Measurements from ENCODE around the gene TAMALIN. TPM values are rescaled to one million over a fixed set of nuclear protein-coding genes. Genes with fewer than 3 reads are reported as not detected.
A peak's percentile ranks its signal among the peaks of the same experiment; 100 is the strongest.

The TAMALIN gene
- total and polyA plus RNA-seq, 9 donors: 16.8 to 84.1 (median 32.2) TPM

DNA sequence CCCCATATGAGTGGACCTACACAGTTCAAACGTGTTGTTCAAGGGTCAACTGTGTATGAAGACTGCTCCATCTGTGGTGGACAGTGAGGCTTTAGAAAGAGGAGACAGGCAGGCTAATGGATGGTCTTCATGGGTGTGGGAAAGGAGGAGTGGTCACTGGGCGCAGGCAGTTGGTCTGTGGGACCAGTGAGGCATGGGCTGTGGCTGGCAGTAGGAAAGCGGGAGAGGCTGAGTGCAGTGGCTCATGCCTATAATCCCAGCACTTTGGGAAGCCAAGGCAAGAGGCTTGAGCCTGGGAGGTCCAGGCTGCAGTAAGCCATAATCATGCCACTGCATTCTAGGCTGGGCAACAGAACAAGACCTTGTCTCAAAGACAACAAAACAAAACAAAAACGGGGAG, 42.5 kb downstream of the TAMALIN start:
- peak in 3 of 5 donors; percentile 24 to 41 (median 37) for DNase-seq
- H3K27ac ChIP-seq: peak overlapping the region in 1 of 2 donors; percentile 95
- 69 to 73% (median 72%) methylated on average over 4 of the region's 4 CpGs for WGBS, 3 donors
- H3K27me3 ChIP-seq: no peaks in the 10 kb centered on the region
- TF ChIP-seq EP300 (IDR thresholded peaks at IDR 0.05) (no peak), POLR2A (IDR thresholded peaks at IDR 0.05) (no peak)
- TF ChIP-seq, protein P1, sequence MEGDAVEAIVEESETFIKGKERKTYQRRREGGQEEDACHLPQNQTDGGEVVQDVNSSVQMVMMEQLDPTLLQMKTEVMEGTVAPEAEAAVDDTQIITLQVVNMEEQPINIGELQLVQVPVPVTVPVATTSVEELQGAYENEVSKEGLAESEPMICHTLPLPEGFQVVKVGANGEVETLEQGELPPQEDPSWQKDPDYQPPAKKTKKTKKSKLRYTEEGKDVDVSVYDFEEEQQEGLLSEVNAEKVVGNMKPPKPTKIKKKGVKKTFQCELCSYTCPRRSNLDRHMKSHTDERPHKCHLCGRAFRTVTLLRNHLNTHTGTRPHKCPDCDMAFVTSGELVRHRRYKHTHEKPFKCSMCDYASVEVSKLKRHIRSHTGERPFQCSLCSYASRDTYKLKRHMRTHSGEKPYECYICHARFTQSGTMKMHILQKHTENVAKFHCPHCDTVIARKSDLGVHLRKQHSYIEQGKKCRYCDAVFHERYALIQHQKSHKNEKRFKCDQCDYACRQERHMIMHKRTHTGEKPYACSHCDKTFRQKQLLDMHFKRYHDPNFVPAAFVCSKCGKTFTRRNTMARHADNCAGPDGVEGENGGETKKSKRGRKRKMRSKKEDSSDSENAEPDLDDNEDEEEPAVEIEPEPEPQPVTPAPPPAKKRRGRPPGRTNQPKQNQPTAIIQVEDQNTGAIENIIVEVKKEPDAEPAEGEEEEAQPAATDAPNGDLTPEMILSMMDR (IDR thresholded peaks at IDR 0.05): no peak
- H3K4me3 ChIP-seq: no peak overlapping the region
- no peaks in the 10 kb centered on the region for H3K9me3 ChIP-seq
- peaks cover 24% of the 10 kb centered on the region for H3K4me1 ChIP-seq (ENCODE audit: insufficient read depth)
- intact Hi-C loops (cut with DNase I): loop anchor here in 1 of 4 donors (10.0 kb wide), 1 partner anchor 996 kb away; no protein-coding TSS in a partner anchor
- no peaks in the 10 kb centered on the region for H3K36me3 ChIP-seq

DNA sequence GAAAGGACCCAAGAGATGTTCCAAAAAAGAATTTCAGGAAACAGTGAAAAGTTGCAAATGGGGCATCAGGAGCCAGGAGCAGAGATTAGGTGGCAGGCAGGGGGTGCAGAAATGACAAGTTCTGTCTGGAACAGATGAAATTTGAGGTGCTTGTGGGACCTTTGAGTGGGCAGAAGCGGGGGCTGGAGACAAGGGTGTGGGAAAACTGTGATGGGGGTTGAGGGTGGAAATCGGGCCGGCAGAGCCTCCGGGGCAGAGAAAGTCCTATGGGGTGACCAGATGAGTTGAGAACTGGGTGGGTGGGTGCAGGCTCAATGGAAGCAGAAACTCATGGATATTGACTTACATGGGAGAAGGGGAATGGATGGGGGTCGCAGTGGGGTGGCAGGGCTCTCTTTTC, 42.9 kb downstream of the TAMALIN start:
- TF ChIP-seq POLR2A (IDR thresholded peaks at IDR 0.05) (no peak), EP300 (IDR thresholded peaks at IDR 0.05) (no peak)
- TF ChIP-seq, protein P1 (IDR thresholded peaks at IDR 0.05): no peak
- peak in 1 of 5 donors; percentile 54 for DNase-seq
- H3K27ac ChIP-seq: peak overlapping the region in 1 of 2 donors; percentile 95
- H3K27me3 ChIP-seq: no peaks in the 10 kb centered on the region
- H3K4me3 ChIP-seq: no peak overlapping the region
- intact Hi-C loops (cut with DNase I): loop anchor here in 1 of 4 donors (2.0 to 10.0 kb wide), 2 partner anchors 17 to 995 kb away; no protein-coding TSS in a partner anchor
- peaks cover 23% of the 10 kb centered on the region for H3K4me1 ChIP-seq (ENCODE audit: insufficient read depth)
- no peaks in the 10 kb centered on the region for H3K9me3 ChIP-seq
- H3K36me3 ChIP-seq: no peaks in the 10 kb centered on the region
- WGBS, 3 donors: 84 to 87% (median 85%) methylated on average over 5 of the region's 5 CpGs

DNA sequence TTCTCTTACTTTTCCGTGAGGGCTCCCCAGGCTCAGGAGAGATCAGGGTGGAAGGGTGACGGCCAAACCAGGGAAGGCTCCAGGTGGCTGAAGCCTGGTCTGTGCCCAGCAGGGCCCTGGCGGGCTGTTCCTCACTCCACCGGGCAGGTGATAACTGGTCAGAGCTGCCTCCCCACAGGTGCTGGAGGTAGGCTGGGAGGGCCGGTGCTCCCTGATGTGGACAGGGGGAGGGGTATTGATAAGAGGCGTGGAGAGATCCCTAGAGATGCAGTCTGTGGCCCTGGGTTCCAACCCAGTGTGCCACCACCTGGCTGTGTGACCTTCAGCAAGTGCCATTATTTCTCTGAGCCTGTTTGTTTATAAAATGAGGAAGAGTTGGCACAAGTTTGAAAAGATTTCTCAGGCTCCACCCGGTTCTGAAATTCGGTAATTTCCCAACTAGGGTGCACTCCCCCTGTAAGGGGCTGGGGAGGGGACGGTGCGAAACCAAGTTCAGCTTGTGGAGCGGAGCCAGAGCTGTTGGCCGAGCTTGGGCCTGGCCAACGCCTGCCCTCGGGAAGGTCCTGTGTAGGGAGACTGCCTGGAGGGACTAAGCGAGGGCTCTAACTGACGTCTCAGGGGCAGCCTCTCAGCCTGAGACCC, 43.5 kb downstream of the TAMALIN start:
- peak overlapping the region; percentile 73 for H3K4me3 ChIP-seq
- intact Hi-C loops (cut with DNase I): loop anchor here in 1 of 4 donors (2.0 kb wide), 1 partner anchor 17 kb away; no protein-coding TSS in a partner anchor
- DNase-seq: peak; percentile 74 to 83 (median 80)
- no peaks in the 10 kb centered on the region for H3K9me3 ChIP-seq
- 32 to 38% (median 35%) methylated on average over 16 of the region's 16 CpGs for WGBS, 3 donors
- TF ChIP-seq POLR2A (IDR thresholded peaks at IDR 0.05) (no peak), EP300 (IDR thresholded peaks at IDR 0.05) (peak; percentile 65)
- H3K36me3 ChIP-seq: no peaks in the 10 kb centered on the region
- no peaks in the 10 kb centered on the region for H3K27me3 ChIP-seq
- peak overlapping the region; percentile 95 to 96 for H3K27ac ChIP-seq
- H3K4me1 ChIP-seq (ENCODE audit: insufficient read depth): peaks cover 18% of the 10 kb centered on the region

DNA sequence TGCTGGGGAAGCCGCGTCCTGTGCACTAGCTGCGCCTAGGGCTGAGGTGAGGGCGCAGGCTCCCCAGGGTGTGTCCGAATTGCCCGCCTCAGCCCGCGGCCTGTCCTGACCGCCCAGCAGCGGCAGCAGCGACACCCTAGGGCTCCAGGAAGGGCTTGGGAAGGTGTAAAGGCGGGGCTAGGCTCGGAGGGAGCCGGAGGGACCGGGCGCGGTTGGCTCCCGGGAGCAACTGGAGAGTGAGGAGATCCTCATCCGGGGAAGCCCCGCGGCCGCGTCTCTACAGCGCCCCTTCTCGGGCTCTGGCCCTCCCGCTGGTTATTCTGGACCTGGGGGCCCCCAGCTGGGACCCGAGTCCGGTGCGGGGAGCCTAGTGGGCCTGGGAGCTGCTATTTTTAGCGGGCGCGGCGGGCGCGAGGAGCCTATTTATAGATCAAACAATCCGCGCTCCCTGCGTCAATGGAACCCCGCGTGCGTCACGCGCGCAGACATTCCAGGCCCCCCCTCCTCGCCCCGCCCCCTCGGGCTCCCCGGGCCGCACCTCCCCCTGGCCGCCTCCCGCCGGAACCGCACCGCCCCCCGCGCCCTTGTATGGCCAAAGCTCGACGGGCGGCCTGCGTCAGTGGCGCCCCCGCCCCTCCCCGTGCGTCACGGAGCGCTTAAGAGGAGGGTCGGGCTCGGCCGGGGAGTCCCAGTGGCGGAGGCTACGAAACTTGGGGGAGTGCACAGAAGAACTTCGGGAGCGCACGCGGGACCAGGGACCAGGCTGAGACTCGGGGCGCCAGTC, 44.2 kb downstream of the TAMALIN start, which contains the start of gene NR4A1:
NR4A1 (plus strand) TSS at position 685 of the 784 bp plus-strand sequence. CDS start 2,887 bp downstream, outside the sequence.
- H3K4me3 ChIP-seq: peak within 1 kb of the TSS; percentile 73
- peak; percentile 92 for TF ChIP-seq EP300 (IDR thresholded peaks at IDR 0.05)
- TF ChIP-seq, protein P1 (IDR thresholded peaks at IDR 0.05): peak in 2 of 3 donors; percentile 11 to 46
- TF ChIP-seq POLR2A (IDR thresholded peaks at IDR 0.05): peak; percentile 98
- no peaks in the 10 kb centered on the region for H3K27me3 ChIP-seq
- no peaks in the 10 kb centered on the region for H3K36me3 ChIP-seq
- intact Hi-C loops (cut with DNase I): loop anchor here in 1 of 4 donors (2.0 kb wide), 1 partner anchor 18 kb away; no protein-coding TSS in a partner anchor
- peak within 1 kb of the TSS; percentile 95 to 96 for H3K27ac ChIP-seq
- no peaks in the 10 kb centered on the region for H3K9me3 ChIP-seq
- DNase-seq: peak; percentile 99 to 100 (median 100)
- 1% methylated on average over 40 to 77 of the region's 77 CpGs for WGBS, 3 donors
- H3K4me1 ChIP-seq (ENCODE audit: insufficient read depth): peaks cover 12% of the 10 kb centered on the region

Measured in ovary (tissue), 9 donors.